GM19035 (cell line): ENCODE results near the gene NANP.
"Not testable (repeated sequence)": the region's sequence is repeated elsewhere in the genome, so short reads cannot be mapped to it uniquely, and the experiment has no call there.

Experiments
- ATAC-seq: cut with Tn5 transposase; IDR thresholded peaks from one replicate; pipeline ENCODE4 v1.9.1; 2021; ENCODE audit not compliant: unreplicated experiment

The NANP gene, protein sequence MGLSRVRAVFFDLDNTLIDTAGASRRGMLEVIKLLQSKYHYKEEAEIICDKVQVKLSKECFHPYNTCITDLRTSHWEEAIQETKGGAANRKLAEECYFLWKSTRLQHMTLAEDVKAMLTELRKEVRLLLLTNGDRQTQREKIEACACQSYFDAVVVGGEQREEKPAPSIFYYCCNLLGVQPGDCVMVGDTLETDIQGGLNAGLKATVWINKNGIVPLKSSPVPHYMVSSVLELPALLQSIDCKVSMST

DNA sequence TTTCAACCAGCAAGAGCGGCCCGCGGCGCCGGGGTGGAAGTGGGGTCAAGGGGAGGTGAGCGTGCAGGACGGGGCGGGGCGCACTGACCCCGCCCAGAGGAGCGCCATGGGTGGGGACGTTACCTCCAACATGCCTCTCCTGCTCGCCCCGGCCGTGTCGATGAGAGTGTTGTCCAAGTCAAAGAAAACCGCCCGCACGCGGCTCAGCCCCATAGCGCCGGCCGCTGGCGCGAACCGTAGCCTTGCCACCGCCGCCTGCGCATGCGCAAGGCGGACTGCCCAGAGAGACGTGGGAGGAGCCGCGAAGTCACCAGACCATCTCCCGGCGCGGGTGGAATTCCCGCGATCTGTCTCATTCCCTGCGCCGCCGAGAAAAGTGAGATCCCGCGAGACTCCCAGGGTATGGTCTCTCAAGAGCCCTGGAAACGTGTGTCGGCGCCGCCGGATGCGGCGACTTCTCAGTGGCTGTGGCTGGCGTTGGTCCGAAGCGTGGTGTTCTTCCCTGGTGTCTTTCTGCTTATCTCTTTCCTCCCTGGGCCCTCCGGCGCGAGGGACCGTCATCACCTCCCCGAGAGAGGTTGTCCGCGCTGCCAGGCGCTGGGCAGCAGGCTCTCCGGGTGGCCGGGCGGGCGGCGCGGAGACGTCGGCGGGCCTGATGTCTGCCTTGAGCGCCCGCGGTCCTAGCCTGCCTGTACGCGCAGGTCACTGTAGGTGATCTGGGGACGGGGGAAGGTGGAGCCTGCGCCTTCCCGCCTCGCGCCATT, at the start of gene NANP:
Gene NANP, minus strand, starts transcription at position 279 of the 764 bp plus-strand sequence. Its CDS starts 66 bp downstream, at position 213.
- peak; percentile 74 for ATAC-seq

DNA sequence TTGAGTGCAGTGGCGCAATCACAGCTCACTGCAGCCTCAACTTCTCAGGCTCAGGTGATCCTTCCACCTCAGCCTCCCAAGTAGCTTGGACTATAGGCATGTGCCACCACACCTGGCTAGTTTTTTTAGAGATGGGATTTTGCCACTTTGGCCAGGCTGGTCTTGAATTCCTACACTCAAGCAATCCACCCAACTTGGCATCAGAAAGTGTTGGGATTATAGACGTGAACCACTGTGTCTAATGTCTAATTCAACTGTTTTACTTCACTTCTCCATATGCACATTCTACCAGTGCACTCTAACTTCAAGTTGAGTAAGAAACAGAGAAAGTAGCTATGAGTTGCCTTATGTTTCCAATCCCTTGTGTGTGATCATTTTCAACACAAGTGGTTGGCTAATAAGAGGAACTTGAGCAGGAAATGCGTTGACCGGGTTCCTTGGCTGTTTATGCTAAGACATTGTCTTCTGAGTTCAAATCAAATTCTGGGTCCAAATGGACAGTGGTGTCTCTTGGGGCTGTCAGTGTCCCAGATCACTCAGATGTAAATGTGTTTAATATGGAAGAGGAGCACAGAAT, 48.9 kb upstream of the NANP start:
- no peak for ATAC-seq

DNA sequence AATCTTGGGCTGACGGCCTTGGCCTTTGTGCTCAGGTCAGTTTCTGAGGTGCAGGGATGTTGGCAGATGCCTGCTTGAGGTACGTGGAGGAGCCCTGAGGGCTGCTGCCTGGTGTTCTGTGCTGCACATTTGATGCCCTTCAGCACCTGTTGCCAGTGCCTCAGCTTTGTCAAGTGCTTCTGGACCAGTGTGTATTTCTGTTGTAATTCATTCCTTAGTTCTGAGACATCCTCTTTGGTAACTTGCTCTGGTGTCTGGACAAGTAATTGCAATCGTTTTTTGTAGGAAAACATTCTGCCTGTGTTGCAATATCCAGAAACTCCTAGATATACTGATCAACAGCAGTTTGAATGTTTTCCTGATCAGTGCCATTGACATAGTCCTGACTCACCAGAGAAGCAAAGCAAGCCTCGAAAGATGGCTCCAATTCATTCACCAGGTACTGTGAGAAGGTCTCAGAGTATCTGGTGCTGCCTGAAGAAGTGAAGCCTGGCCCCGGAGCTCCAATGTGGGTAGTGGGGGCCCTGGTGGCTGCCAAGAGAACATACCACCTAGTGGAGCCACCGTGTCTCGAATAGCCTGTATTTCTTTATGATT, 46.1 kb upstream of the NANP start:
- ATAC-seq, result no peak

GRCh38 chr20:25668446-25668845, 44.6 kb upstream of the NANP start:
- no peak for ATAC-seq

- ATAC-seq, result no peak
These were observed 36.2 kb upstream of the NANP start for GRCh38 chr20:25659999-25660398.

GRCh38 chr20:25654487-25654886, 30.7 kb upstream of the NANP start:
- no peak for ATAC-seq

DNA sequence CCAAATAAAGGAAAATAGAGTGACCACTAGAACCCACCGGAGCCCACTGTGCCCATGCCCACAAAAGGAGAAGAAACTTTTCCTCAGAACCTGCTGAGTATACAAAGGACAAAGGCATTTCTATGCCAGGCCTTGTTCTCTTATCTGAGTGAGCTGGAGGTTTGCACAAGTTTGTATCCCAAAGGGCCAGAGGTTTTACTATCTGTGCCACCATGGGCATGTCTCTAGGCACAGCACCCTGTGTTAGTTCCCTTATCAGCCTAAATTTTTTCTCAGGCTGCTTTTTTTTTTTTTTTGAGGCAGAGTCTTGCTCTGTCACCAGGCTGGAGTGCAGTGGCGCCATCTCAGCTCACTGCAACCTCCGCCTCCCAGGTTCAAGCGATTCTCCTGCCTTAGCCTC, 29.1 kb upstream of the NANP start:
- not testable (repeated sequence) for ATAC-seq

- no peak for ATAC-seq
These were observed 21.0 kb upstream of the NANP start for GRCh38 chr20:25644814-25645213.

DNA sequence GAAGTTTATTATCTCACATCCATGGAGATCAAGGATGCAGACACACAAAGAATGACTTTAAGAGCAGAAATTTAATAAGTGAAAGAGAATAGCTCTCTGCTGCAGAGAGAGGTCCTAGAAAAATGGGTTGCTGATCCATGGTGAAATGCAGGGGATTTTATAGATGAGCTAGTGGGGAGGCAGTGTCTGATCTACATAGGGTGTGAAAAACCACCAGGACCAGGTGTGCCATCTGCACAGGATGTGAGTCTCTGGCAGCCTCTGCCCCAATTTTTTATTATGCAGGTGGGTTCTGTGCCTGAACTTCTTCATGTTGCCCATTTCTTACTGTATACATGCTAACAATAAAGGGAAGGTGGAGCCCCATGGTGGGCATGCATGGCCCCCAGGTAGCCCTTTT, 19.9 kb upstream of the NANP start:
- no peak for ATAC-seq

GRCh38 chr20:25637247-25637646, 13.4 kb upstream of the NANP start:
- ATAC-seq, result no peak

DNA sequence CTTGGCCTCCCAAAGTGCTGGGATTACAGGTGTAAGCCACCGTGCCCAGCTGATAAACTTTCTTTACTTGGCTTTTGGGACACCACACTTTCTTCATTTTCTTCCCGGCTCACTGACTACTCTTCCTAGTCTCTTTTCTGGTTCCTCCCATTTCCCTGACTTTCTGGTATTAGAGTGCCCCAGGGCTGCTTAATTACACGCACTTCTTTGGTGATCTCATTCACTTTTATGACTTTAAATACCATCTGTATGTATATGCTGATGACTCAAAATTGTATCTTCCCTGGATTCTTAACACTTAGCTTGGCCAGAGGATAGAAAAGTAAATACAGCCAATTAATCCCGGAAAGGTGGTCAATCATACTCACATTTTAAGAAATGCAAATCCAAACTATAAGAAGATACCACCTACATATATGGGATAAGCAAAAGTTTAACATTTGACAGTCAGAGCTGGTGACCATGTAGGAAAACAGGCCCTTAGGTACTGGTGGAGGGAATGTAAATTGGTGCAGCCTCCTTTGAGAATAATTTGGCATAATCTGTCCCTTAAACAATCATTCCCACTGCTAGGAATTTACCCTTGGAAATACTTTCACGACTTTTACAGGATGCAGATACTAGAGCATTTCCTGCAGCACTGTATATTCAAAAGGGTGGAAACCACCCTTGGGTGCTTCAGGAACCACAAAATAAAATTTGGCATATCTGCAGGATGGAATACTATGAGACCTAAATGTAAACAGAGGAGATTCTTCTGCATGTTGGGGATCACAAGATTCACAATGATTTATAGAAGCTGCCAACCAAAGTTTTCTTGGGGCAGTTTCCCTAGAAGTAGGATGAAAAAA, 9.4 kb upstream of the NANP start:
- ATAC-seq, result no peak

GRCh38 chr20:25630615-25631014, 6.8 kb upstream of the NANP start:
- not testable (repeated sequence) for ATAC-seq

DNA sequence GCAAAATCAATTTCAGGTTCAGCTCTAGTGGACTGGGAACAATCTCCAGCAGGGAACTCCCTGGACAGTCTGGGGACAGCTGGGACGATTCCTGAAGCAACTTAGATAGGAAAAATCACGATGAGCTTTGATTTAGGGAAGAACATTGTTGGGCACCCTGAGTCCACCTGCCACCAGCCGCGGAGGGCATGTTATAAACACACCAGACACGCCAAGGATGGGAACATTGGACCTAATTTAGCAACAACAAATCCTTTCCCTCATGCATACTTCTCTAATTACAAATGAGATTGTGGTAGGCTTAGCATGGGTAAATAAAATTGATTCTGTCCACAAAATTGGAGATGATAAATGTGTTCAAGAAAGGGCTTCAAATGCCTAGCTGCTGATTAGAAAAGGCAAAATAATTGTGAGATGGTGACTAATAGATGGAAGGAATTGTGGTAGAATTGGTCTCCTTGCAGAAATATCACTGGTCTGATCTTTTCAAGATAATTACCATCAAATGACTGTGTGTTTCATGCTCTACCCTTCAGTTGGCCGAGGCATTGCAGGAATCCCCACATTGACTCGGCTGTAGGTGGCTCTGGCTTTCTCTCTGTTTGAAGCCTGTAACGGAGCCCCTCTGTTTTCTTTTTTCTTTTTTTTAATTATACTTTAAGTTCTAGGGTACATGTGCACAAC, 6.1 kb upstream of the NANP start:
- no peak for ATAC-seq

DNA sequence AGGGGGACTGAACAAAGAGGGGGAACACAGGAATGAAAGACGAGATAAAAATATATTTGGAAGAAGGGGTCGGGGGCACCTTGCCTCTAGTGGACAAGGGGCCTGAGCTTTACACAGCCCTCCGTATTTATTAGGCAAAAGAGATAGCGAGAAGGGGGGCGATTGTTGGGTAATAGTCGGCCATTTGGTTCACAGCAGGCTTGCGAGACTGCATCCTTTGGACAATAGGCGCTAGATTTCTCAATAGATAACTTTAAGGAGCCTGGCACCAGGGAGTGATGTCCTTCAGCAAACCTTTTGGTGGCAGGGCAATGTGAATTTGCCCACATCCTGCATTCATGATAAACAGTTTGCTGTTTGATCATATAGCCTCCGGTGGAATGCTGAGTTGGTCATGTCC, 3.0 kb upstream of the NANP start:
- no peak for ATAC-seq

GRCh38 chr20:25624500-25624939, 706 bp upstream of the NANP start:
- no peak for ATAC-seq

- peak; percentile 15 for ATAC-seq
These were observed 534 bp downstream of the NANP start for GRCh38 chr20:25623225-25623735.

GRCh38 chr20:25622450-25623224, 1.2 kb downstream of the NANP start:
- no peak for ATAC-seq

- no peak for ATAC-seq
These were observed 1.8 kb downstream of the NANP start for GRCh38 chr20:25622049-25622448.

DNA sequence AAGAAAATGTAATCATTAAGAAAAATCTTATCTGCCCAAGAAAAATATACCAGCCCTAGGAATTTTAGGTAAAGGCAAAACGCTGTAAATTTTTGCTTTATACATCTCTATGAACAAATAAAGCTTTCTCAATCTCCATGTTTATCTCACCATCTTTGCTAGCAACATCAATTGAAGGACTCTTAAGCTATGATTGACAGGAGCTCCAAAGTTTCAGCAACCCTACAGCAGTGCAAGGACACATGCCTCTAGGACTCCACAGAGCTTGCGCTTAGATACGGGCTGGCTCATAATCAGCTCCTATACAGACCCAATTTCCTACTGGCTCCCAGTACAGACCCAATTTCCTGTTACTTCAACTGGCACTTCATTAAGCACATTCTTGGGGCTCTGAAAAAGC, 4.3 kb downstream of the NANP start:
- ATAC-seq, result no peak
